Measurements from ENCODE around the gene KCNJ1. TPM values are rescaled to one million over a fixed set of nuclear protein-coding genes. Genes with fewer than 3 reads are reported as not detected.

Gene KCNJ1
- total RNA-seq, result not detected

- no peaks in the 10 kb centered on the region for H3K9me3 Mint-ChIP-seq (ENCODE audit: low read depth)
- no peak within 1 kb of the TSS for H3K27ac Mint-ChIP-seq
- H3K36me3 Mint-ChIP-seq, result no peaks in the 10 kb centered on the region
- CTCF ChIA-PET, result interaction anchor here (1.1 kb wide), 1 partner anchor 37 kb away, joined by 7 read pairs; no protein-coding TSS in a partner anchor
- ATAC-seq (peak; percentile 16), DNase-seq (peak; percentile 65)
- H3K4me3 Mint-ChIP-seq, result no peak within 1 kb of the TSS
- peaks cover 5% of the 10 kb centered on the region for H3K27me3 Mint-ChIP-seq
- no peaks in the 10 kb centered on the region for H3K4me1 Mint-ChIP-seq
Observed at GRCh38 chr11:128867277-128867676, at the start of gene KCNJ1. Gene KCNJ1 (minus strand): TSS chr11:128867296. CDS start chr11:128840243, 27,053 bp downstream.

- Mint-ChIP-seq H3K27ac (no peak overlapping the region), H3K4me3 (no peak overlapping the region), H3K27me3 (no peaks in the 10 kb centered on the region), H3K9me3 (ENCODE audit: low read depth) (no peaks in the 10 kb centered on the region), H3K4me1 (peaks cover 4% of the 10 kb centered on the region), H3K36me3 (no peaks in the 10 kb centered on the region)
- CTCF ChIA-PET, result no interaction called here
- no peak for ATAC-seq
- DNase-seq, result no peak
Observed at GRCh38 chr11:128916681-128917080, 49.6 kb upstream of the KCNJ1 start.

GRCh38 chr11:128916037-128916572 lies 49.0 kb upstream of the KCNJ1 start:
- no peaks in the 10 kb centered on the region for H3K36me3 Mint-ChIP-seq
- CTCF ChIA-PET, result no interaction called here
- no peaks in the 10 kb centered on the region for H3K27me3 Mint-ChIP-seq
- peaks cover 4% of the 10 kb centered on the region for H3K4me1 Mint-ChIP-seq
- ATAC-seq (no peak), DNase-seq (no peak)
- H3K9me3 Mint-ChIP-seq (ENCODE audit: low read depth), result no peaks in the 10 kb centered on the region
- no peak overlapping the region for H3K27ac Mint-ChIP-seq
- H3K4me3 Mint-ChIP-seq, result no peak overlapping the region

DNA sequence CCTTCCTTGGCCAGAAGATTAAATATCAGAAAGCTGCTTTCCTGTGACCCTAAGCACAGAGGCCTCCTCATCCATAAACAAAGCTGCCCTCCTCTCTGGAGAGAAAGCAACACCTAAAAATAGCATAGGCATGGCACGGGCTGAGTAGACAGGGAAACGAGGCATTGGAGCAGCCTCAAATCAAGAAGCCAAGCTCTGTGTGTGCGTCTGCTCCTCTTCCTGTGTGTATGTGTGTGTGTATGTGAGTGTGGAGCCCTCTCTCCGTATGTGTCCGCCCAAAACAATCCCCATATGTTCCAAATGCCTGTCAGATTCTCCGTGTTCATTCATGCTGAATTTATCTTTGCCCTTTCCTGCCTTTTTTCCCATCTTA lies 48.0 kb upstream of the KCNJ1 start:
- no peak for DNase-seq
- CTCF ChIA-PET, result no interaction called here
- no peaks in the 10 kb centered on the region for H3K9me3 Mint-ChIP-seq (ENCODE audit: low read depth)
- H3K4me1 Mint-ChIP-seq, result peaks cover 4% of the 10 kb centered on the region
- H3K27me3 Mint-ChIP-seq, result no peaks in the 10 kb centered on the region
- no peaks in the 10 kb centered on the region for H3K36me3 Mint-ChIP-seq
- H3K4me3 Mint-ChIP-seq, result no peak overlapping the region
- no peak for ATAC-seq
- H3K27ac Mint-ChIP-seq, result no peak overlapping the region

DNA sequence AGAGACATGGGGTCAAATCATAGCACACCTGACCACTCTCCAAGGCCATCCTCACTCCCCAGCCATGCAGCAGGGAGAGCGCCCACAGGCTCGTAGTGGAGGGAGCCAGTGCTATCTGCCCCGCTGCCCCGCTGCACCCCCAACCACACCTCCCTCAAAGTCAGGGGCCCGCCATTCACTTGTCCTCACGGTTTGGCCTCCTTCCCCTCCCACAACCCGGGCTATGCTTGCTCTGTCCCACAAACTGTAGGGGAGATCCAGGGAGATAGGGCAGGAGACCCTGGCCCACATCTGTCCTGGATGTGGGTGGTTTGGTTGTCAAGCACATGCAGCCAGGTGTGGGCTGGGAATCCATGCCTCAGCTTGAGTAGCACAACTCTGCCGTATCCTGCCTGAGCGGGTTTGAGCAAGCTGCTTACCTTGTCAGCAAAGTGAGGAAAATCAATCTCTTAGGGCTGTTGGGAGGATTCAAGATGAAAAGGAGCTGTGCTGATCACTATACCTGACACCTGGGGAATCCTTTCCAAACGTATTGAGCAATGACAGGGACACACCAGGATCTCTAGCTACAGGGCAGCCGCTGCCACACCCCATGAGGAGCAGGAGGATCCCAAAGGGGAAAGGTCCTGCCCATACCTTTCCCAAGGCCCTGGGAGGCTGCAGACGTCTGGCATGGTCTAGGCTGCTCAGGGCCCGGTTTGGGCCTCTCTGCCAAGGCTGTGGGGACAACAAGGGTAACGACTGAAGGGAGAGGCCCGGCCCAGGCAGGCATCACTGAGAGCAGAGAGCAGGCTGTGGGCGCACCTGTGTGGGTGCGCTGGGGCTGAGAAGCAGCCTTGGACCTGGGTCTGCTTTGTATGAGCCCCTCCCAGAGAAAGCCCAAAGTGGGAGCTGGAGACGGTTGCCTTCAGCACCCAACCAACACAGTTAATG lies 47.4 kb upstream of the KCNJ1 start:
- no peak for DNase-seq
- Mint-ChIP-seq H3K27me3 (peaks cover 4% of the 10 kb centered on the region), H3K27ac (no peak overlapping the region), H3K36me3 (no peaks in the 10 kb centered on the region), H3K9me3 (ENCODE audit: low read depth) (no peaks in the 10 kb centered on the region), H3K4me1 (peaks cover 4% of the 10 kb centered on the region), H3K4me3 (no peak overlapping the region)
- no peak for ATAC-seq
- CTCF ChIA-PET, result interaction anchor here (2.6 kb wide), 1 partner anchor 30 kb away, joined by 10 read pairs; no protein-coding TSS in a partner anchor

DNA sequence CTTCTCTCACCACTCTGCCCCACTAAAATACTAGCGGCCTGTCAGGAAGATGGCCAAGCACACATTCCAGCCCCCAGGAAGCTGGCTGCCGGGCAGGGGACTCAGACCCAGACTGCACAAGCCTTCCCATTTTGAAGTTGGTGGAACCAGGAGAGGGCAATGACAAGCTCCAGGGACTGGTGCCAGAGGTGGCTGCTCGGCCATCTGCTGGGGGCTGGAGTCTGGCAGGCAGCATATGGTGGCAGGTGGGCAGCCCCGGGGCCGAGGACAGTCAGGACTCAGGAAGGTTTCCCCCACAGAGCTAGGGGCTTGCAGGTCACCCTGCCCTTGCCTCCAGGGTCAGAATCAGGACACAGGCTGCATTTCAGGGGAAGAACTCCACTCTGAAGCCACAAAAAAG lies 46.7 kb upstream of the KCNJ1 start:
- Mint-ChIP-seq H3K36me3 (no peaks in the 10 kb centered on the region), H3K9me3 (ENCODE audit: low read depth) (no peaks in the 10 kb centered on the region), H3K4me3 (no peak overlapping the region), H3K4me1 (no peaks in the 10 kb centered on the region), H3K27ac (no peak overlapping the region), H3K27me3 (peaks cover 9% of the 10 kb centered on the region)
- DNase-seq (no peak), ATAC-seq (no peak)
- CTCF ChIA-PET, result interaction anchor here (2.6 kb wide), 1 partner anchor 29 kb away, joined by 10 read pairs; no protein-coding TSS in a partner anchor

- peaks cover 5% of the 10 kb centered on the region for H3K4me1 Mint-ChIP-seq
- no peaks in the 10 kb centered on the region for H3K9me3 Mint-ChIP-seq (ENCODE audit: low read depth)
- ATAC-seq (no peak), DNase-seq (no peak)
- H3K36me3 Mint-ChIP-seq, result no peaks in the 10 kb centered on the region
- CTCF ChIA-PET, result interaction anchor here (2.6 kb wide), 1 partner anchor 27 kb away, joined by 10 read pairs; no protein-coding TSS in a partner anchor
- H3K27me3 Mint-ChIP-seq, result peaks cover 27% of the 10 kb centered on the region
- no peak overlapping the region for H3K27ac Mint-ChIP-seq
- no peak overlapping the region for H3K4me3 Mint-ChIP-seq
Observed at GRCh38 chr11:128911701-128912100, 44.6 kb upstream of the KCNJ1 start.

- CTCF ChIA-PET, result no interaction called here
- DNase-seq, result no peak
- H3K9me3 Mint-ChIP-seq (ENCODE audit: low read depth), result no peaks in the 10 kb centered on the region
- no peak overlapping the region for H3K4me3 Mint-ChIP-seq
- no peak for ATAC-seq
- peaks cover 29% of the 10 kb centered on the region for H3K27me3 Mint-ChIP-seq
- H3K4me1 Mint-ChIP-seq, result peaks cover 6% of the 10 kb centered on the region
- H3K27ac Mint-ChIP-seq, result no peak overlapping the region
- no peaks in the 10 kb centered on the region for H3K36me3 Mint-ChIP-seq
Observed at GRCh38 chr11:128911239-128911638, 44.1 kb upstream of the KCNJ1 start.

GRCh38 chr11:128910576-128910975 lies 43.5 kb upstream of the KCNJ1 start:
- CTCF ChIA-PET, result interaction anchor here (0.8 kb wide), 1 partner anchor 25 kb away, joined by 3 read pairs; no protein-coding TSS in a partner anchor
- H3K9me3 Mint-ChIP-seq (ENCODE audit: low read depth), result no peaks in the 10 kb centered on the region

GRCh38 chr11:128909438-128910125 lies 42.5 kb upstream of the KCNJ1 start:
- ATAC-seq, result no peak
- no peak for DNase-seq
- H3K36me3 Mint-ChIP-seq, result no peaks in the 10 kb centered on the region
- CTCF ChIA-PET, result interaction anchor here (1.1 to 1.2 kb wide), 2 partner anchors 47 to 753 kb away, joined by 3 to 4 read pairs; no protein-coding TSS in a partner anchor
- no peak overlapping the region for H3K4me3 Mint-ChIP-seq
- H3K27me3 Mint-ChIP-seq, result peaks cover 38% of the 10 kb centered on the region
- H3K27ac Mint-ChIP-seq, result no peak overlapping the region
- no peaks in the 10 kb centered on the region for H3K9me3 Mint-ChIP-seq (ENCODE audit: low read depth)
- peaks cover 14% of the 10 kb centered on the region for H3K4me1 Mint-ChIP-seq

More at GRCh38 chr11:128910576-128910975, 43.5 kb upstream of the KCNJ1 start:
- peaks cover 35% of the 10 kb centered on the region for H3K27me3 Mint-ChIP-seq
- H3K4me1 Mint-ChIP-seq, result peaks cover 12% of the 10 kb centered on the region
- H3K4me3 Mint-ChIP-seq, result no peak overlapping the region
- DNase-seq, result no peak
- no peaks in the 10 kb centered on the region for H3K36me3 Mint-ChIP-seq
- no peak overlapping the region for H3K27ac Mint-ChIP-seq
- ATAC-seq, result no peak

DNA sequence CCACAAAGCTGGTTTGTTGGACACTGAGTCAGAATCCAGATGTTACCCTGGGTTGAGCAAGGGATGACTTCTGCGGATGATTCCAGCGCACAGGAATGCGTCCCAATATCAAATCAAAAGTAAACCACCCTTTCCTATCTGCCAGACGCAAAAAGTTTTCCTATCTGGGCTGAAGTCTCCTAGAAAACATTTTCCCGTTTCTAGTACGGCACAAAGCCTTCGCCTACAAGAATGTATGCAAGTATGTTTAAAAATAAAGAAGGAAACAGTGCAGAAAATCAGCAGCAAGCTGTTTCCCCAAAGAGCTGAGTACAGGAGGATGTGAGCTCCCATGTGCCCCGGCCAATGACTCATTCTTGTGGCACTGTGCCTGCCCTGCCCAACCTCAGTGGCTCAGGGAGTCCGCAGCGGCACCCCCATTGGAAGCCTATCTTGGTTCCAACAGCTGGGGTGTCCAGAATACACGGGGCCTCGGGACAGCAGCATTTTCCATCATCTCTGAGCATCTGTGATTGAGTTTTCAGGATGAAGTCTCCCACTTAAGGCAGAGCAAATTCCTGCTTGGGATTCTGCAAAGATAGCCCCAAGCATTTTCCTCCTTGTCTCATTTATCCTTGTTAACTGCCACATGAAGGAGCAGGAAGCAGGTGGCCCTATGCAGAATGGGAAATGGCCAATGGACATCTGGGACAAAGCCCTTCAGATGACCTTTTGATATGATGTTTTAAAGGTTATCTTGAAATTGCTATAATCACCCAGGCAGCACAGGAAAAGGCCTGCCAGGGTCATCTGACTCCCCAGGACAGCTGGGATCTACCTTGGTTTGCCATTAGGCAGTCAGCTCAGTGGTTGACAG lies 41.5 kb upstream of the KCNJ1 start:
- Mint-ChIP-seq H3K27ac (no peak overlapping the region), H3K4me1 (peaks cover 15% of the 10 kb centered on the region), H3K9me3 (ENCODE audit: low read depth) (no peaks in the 10 kb centered on the region), H3K36me3 (no peaks in the 10 kb centered on the region), H3K4me3 (no peak overlapping the region), H3K27me3 (peaks cover 47% of the 10 kb centered on the region)
- DNase-seq, result no peak
- CTCF ChIA-PET, result interaction anchor here (1.2 kb wide), 1 partner anchor 752 kb away, joined by 3 read pairs; no protein-coding TSS in a partner anchor
- no peak for ATAC-seq

DNA sequence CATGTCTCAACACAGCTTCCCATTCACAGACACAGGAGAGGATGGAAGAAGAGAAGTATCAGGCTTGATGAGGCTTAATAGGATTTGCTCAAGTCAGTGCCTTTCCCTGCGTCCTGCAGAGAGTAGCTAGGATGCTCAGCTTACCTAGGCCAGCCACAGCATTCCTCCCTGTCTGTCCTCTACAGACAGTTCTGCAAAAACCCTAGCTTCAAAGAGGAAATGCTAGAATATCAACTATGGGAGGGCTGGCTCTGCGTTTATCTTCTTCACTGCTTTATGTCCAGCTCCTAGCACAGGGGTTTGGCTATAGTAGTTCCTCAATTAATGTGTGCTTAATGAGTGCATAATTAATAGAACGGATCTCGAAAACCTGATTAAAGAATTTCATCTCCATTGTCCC lies 40.5 kb upstream of the KCNJ1 start:
- H3K36me3 Mint-ChIP-seq, result no peaks in the 10 kb centered on the region
- H3K9me3 Mint-ChIP-seq (ENCODE audit: low read depth), result no peaks in the 10 kb centered on the region
- H3K4me1 Mint-ChIP-seq, result peaks cover 15% of the 10 kb centered on the region
- H3K27ac Mint-ChIP-seq, result no peak overlapping the region
- peaks cover 53% of the 10 kb centered on the region for H3K27me3 Mint-ChIP-seq
- ATAC-seq, result no peak
- H3K4me3 Mint-ChIP-seq, result no peak overlapping the region
- no peak for DNase-seq
- CTCF ChIA-PET, result interaction anchor here (0.6 to 3.7 kb wide), 4 partner anchors 13 to 49 kb away, joined by 3 to 22 read pairs (median 4); no protein-coding TSS in a partner anchor
